Head of caudate nucleus (tissue), 42 donors: Measurements from ENCODE around the gene RCN2.

Source experiments
- DNase-seq, 42 donors: peaks; one replicate each; pipeline versions ENCODE4 v3.0.0 to v3.0.0-alpha.2; 2020 to 2021; ENCODE audit warnings: mixed read lengths in 7 of 42
- intact Hi-C: fragments of 100-400 bp; cut with DNase I; formaldehyde crosslinking; loops from one replicate; pipeline ENCODE4 v1.15.0; 2022

The RCN2 gene

GRCh38 chr15:77002954-77003912 is 71.7 kb downstream of the RCN2 start:
- intact Hi-C loops: no loop called here
- DNase-seq: peak in 36 of 42 donors; percentile 25 to 72 (median 50)
